ENCODE measurements around the gene NPAT.

Gene NPAT

GRCh38 chr11:108228251-108228650 is 5.8 kb upstream of the NPAT start:
- Histone ChIP-seq H3K27me3 (ENCODE audit: control insufficient read depth, low read length) (no peaks in the 10 kb centered on the region), H3K4me2 (ENCODE audit: low read length) (peak overlapping the region; percentile 97), H3K4me3 (ENCODE audit: low read length) (peak overlapping the region; percentile 42), H3K9me2 (replicated peaks; ENCODE audit: control insufficient read depth, low read length) (no peaks in the 10 kb centered on the region), H3K4me1 (ENCODE audit: control insufficient read depth, low read length) (peaks cover 50% of the 10 kb centered on the region), H4K20me1 (ENCODE audit: control insufficient read depth, insufficient read depth, low read depth, low read length) (no peaks in the 10 kb centered on the region), H3K27ac (ENCODE audit: low read depth, low read length) (peak overlapping the region; percentile 91), H3K9me3 (ENCODE audit: control insufficient read depth, insufficient read depth, low read length) (no peaks in the 10 kb centered on the region), H3K79me2 (ENCODE audit: control insufficient read depth, low read length) (peaks cover 89% of the 10 kb centered on the region), H3F3A (ENCODE audit: control insufficient read depth, insufficient read depth) (peaks cover 34% of the 10 kb centered on the region), H3K36me3 (ENCODE audit: control insufficient read depth, low read length) (peaks cover 92% of the 10 kb centered on the region)
- TF ChIP-seq EZH2phosphoT487 (IDR thresholded peaks at IDR 0.05; ENCODE audit: borderline replicate concordance, low read length) (no peak), CTCF (IDR thresholded peaks at IDR 0.05; ENCODE audit: low read depth, low read length, poor library complexity, severe bottlenecking) (no peak)

GRCh38 chr11:108226036-108226435 is 3.6 kb upstream of the NPAT start:
- Histone ChIP-seq H3K36me3 (ENCODE audit: control insufficient read depth, low read length) (peaks cover 86% of the 10 kb centered on the region), H3K27ac (ENCODE audit: low read depth, low read length) (peak overlapping the region; percentile 91), H3K9me3 (ENCODE audit: control insufficient read depth, insufficient read depth, low read length) (no peaks in the 10 kb centered on the region), H3F3A (ENCODE audit: control insufficient read depth, insufficient read depth) (peaks cover 37% of the 10 kb centered on the region), H3K4me1 (ENCODE audit: control insufficient read depth, low read length) (peaks cover 47% of the 10 kb centered on the region), H3K9me2 (replicated peaks; ENCODE audit: control insufficient read depth, low read length) (no peaks in the 10 kb centered on the region), H3K4me3 (ENCODE audit: low read length) (peak overlapping the region; percentile 87), H3K79me2 (ENCODE audit: control insufficient read depth, low read length) (peaks cover 90% of the 10 kb centered on the region), H3K27me3 (ENCODE audit: control insufficient read depth, low read length) (no peaks in the 10 kb centered on the region), H3K4me2 (ENCODE audit: low read length) (peak overlapping the region; percentile 97), H4K20me1 (ENCODE audit: control insufficient read depth, insufficient read depth, low read depth, low read length) (peaks cover 5% of the 10 kb centered on the region)
- TF ChIP-seq EZH2phosphoT487 (IDR thresholded peaks at IDR 0.05; ENCODE audit: borderline replicate concordance, low read length) (no peak), CTCF (IDR thresholded peaks at IDR 0.05; ENCODE audit: low read depth, low read length, poor library complexity, severe bottlenecking) (no peak)

GRCh38 chr11:108224911-108225786 is 2.7 kb upstream of the NPAT start:
- H3K27me3 ChIP-seq (ENCODE audit: control insufficient read depth, low read length), result no peaks in the 10 kb centered on the region
- H3K4me3 ChIP-seq (ENCODE audit: low read length), result peak overlapping the region; percentile 87
- H3K4me1 ChIP-seq (ENCODE audit: control insufficient read depth, low read length), result peaks cover 56% of the 10 kb centered on the region
- H3K79me2 ChIP-seq (ENCODE audit: control insufficient read depth, low read length), result peaks cover 90% of the 10 kb centered on the region
- peak overlapping the region; percentile 97 for H3K4me2 ChIP-seq (ENCODE audit: low read length)
- peaks cover 37% of the 10 kb centered on the region for H3F3A ChIP-seq (ENCODE audit: control insufficient read depth, insufficient read depth)
- no peak for TF ChIP-seq CTCF (IDR thresholded peaks at IDR 0.05; ENCODE audit: low read depth, low read length, poor library complexity, severe bottlenecking)
- no peak for TF ChIP-seq EZH2phosphoT487 (IDR thresholded peaks at IDR 0.05; ENCODE audit: borderline replicate concordance, low read length)
- peaks cover 10% of the 10 kb centered on the region for H4K20me1 ChIP-seq (ENCODE audit: control insufficient read depth, insufficient read depth, low read depth, low read length)
- H3K27ac ChIP-seq (ENCODE audit: low read depth, low read length), result peak overlapping the region; percentile 91
- H3K9me2 ChIP-seq (replicated peaks; ENCODE audit: control insufficient read depth, low read length), result no peaks in the 10 kb centered on the region
- no peaks in the 10 kb centered on the region for H3K9me3 ChIP-seq (ENCODE audit: control insufficient read depth, insufficient read depth, low read length)
- peaks cover 86% of the 10 kb centered on the region for H3K36me3 ChIP-seq (ENCODE audit: control insufficient read depth, low read length)
